SU-DHL-6 (cell line): ENCODE results near the gene ZNF586.

Source experiments
- H2AFZ ChIP-seq: fragments of 200-600 bp; sonication (generic); 2 replicates; pipeline ENCODE4 v1.6.1; 2014; ENCODE audit warnings: low read depth, mild to moderate bottlenecking, moderate library complexity, mixed read lengths, antibody characterized with exemption, low read length; ENCODE audit not compliant: severe bottlenecking
- H3F3A ChIP-seq: fragments of 200-600 bp; shearing (Covaris generic); 2 replicates; pipeline ENCODE4 v1.6.0; 2016; ENCODE audit warnings: antibody characterized with exemption, mild to moderate bottlenecking; ENCODE audit not compliant: insufficient read depth
- H3K27ac ChIP-seq: fragments of 200-600 bp; sonication (generic); 2 replicates; pipeline ENCODE4 v1.5.1; 2016; ENCODE audit warnings: low read depth, mild to moderate bottlenecking, low read length, moderate library complexity, mixed read lengths
- H3K27me3 ChIP-seq: fragments of 200-600 bp; sonication (generic), shearing (Covaris generic); 2 replicates; pipeline ENCODE4 v1.6.0; 2014; ENCODE audit warnings: mild to moderate bottlenecking, low read length
- H3K36me3 ChIP-seq: fragments of 200-600 bp; sonication (generic); 2 replicates; pipeline ENCODE4 v1.6.1; 2014; ENCODE audit warnings: mild to moderate bottlenecking, low read length, mixed read lengths
- H3K4me2 ChIP-seq: fragments of 300-600, 200-600 bp; shearing (Covaris generic), sonication (generic); 2 replicates; pipeline ENCODE4 v1.6.0; 2014; ENCODE audit warnings: low read length, low read depth, mild to moderate bottlenecking; ENCODE audit not compliant: poor library complexity, severe bottlenecking
- H3K4me3 ChIP-seq: fragments of 200-600 bp; sonication (generic); 2 replicates; pipeline ENCODE4 v1.5.1; 2014; ENCODE audit warnings: antibody characterized with exemption, low read length, mild to moderate bottlenecking, mixed read lengths; ENCODE audit not compliant: insufficient read depth, poor library complexity, severe bottlenecking
- H3K79me2 ChIP-seq: fragments of 200-600 bp; sonication (generic); 2 replicates; pipeline ENCODE4 v1.6.1; 2014; ENCODE audit warnings: mild to moderate bottlenecking, low read length, moderate library complexity; ENCODE audit not compliant: insufficient read depth
- H3K9ac ChIP-seq: fragments of 200-600 bp; sonication (generic); 2 replicates; pipeline ENCODE4 v1.7.0; 2014; ENCODE audit warnings: mild to moderate bottlenecking, low read length
- H3K9me2 ChIP-seq: fragments of 200-600 bp; sonication (generic); replicated peaks from 2 replicates; pipeline ENCODE4 v1.6.1; 2014; ENCODE audit warnings: low read length; ENCODE audit not compliant: insufficient read depth
- H3K9me3 ChIP-seq: fragments of 200-600 bp; sonication (generic); 2 replicates; pipeline ENCODE4 v1.6.1; 2014; ENCODE audit warnings: low read length, mixed read lengths; ENCODE audit not compliant: insufficient read depth
- H4K20me1 ChIP-seq: fragments of 200-600 bp; sonication (generic); 2 replicates; pipeline ENCODE4 v1.6.1; 2014; ENCODE audit warnings: low read depth, mild to moderate bottlenecking, antibody characterized with exemption, low read length, moderate library complexity, mixed read lengths
- CTCF ChIP-seq: fragments of 200-600 bp; sonication (generic); IDR thresholded peaks from one replicate; pipeline ENCODE4 v1.5.1; 2017; ENCODE audit warnings: antibody characterized with exemption, mild to moderate bottlenecking, low read length, moderate library complexity; ENCODE audit not compliant: insufficient read depth, poor library complexity, severe bottlenecking
- EZH2phosphoT487 ChIP-seq: fragments of 200-600 bp; sonication (generic), shearing (Covaris generic); conservative IDR thresholded peaks from 2 replicates; pipeline ENCODE4 v1.6.1; 2018; ENCODE audit warnings: mild to moderate bottlenecking, antibody characterized with exemption, low read length, moderate library complexity, mixed read lengths

The ZNF586 gene

DNA sequence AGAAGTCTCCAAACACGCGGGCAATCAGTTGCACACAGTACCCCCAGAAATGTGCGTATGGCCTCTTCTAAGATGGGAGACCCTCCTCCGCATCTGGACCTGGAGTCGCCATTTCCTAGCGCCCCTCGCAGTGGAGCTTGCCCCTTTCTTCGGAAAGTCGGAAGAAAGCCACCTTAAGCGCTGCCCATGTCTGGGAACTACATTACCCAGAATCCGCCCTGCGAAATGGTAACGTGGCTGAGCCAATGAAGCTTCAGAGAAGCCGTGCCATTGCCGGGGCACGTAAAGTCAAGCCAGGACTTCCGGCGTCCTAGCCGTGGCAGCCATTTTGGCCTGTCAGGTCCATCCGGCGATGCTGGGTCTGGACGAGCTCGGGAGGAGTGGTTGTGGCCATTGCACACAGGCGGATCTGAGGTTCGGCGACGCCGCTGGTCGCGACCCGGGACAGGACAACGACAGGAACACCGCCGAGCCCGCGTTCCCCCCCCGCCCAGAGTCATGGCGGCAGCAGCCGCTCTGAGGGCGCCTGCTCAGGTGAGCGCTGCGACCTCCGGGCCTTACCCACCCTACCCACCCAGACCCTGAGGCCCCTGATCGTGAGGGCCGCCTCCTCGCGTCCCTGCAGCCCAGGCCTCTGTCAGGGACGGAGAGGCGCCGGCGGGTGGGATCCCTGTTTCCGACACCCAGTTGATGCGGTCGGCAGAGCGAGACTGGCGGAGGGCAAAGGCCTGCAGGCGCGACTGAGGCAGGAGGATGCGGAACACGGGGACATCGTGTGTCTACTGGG lies at the start of gene ZNF586:
ZNF586 (plus strand) TSS at position 332 of the 787 bp plus-strand sequence; CDS start at position 499, 167 bp downstream.
- no peaks in the 10 kb centered on the region for H3K9me3 ChIP-seq
- H3K4me3 ChIP-seq: peak within 1 kb of the TSS; percentile 93
- H2AFZ ChIP-seq: peak within 1 kb of the TSS; percentile 88
- no peak for TF ChIP-seq EZH2phosphoT487
- TF ChIP-seq CTCF: no peak
- no peaks in the 10 kb centered on the region for H3K9me2 ChIP-seq
- H3K27me3 ChIP-seq: no peaks in the 10 kb centered on the region
- peak within 1 kb of the TSS; percentile 33; the same call in 1 of the 2 replicates for H3K27ac ChIP-seq
- H4K20me1 ChIP-seq: no peaks in the 10 kb centered on the region
- peak within 1 kb of the TSS; percentile 61 for H3K9ac ChIP-seq
- H3K4me2 ChIP-seq: peak within 1 kb of the TSS; percentile 73
- peaks cover under 1% of the 10 kb centered on the region; the same call in 1 of the 2 replicates for H3F3A ChIP-seq
- peaks cover 5% of the 10 kb centered on the region for H3K36me3 ChIP-seq
- peaks cover 45% of the 10 kb centered on the region for H3K79me2 ChIP-seq

DNA sequence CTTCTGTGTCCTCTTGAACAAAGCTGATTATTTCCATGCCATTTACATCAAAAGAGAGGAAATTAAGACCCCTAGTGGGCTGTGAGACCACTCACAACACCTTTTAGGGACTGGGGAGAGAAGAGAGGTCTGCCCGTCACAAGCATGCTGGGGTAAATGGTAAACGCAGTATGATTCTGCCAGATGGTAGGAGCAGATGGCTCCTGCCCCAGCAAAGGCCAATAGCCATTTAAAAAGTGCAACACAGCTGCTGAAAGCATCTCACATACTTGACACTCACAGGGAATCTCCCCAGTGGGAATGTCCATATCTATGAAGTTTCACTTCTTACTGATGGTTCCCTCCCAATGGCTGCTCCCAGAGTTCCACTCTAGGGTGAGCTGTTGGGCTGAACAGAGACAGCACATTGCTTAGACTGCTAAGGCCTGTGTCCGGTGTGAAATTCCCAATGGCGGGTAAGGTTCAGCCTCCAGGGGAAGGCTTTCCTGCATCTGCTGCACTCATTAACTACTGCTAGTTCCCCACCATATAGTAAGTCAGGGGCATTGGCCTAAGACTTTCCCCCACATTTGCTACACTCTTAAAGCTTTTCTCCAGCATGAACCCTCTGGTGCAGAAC lies 49.5 kb upstream of the ZNF586 start:
- H4K20me1 ChIP-seq: no peaks in the 10 kb centered on the region

DNA sequence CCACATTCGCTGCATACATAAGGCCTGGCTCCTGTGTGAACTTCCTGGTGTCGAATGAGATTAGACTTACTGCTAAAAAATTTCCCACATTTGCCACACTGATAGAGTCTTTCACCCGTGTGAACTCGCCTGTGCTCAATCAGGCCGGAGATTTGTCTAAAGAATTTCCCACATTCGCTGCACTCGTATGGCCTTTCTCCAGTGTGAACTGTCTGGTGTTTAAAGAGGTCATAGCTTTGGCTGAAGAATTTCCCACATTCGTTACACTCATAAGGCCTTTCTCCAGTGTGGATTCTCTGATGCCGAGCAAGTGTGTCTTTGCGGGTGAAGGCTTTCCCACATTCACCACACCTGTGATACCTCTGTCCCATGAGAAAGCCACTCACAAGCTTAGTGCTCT lies 48.6 kb upstream of the ZNF586 start:
- Histone ChIP-seq H3K4me2 (no peak overlapping the region), H3F3A (no peaks in the 10 kb centered on the region), H3K79me2 (no peaks in the 10 kb centered on the region), H3K36me3 (peaks cover 14% of the 10 kb centered on the region), H2AFZ (no peak overlapping the region), H4K20me1 (no peaks in the 10 kb centered on the region), H3K27me3 (no peaks in the 10 kb centered on the region), H3K4me3 (no peak overlapping the region), H3K27ac (no peak overlapping the region), H3K9ac (no peak overlapping the region), H3K9me3 (no peaks in the 10 kb centered on the region), H3K9me2 (no peaks in the 10 kb centered on the region)
- TF ChIP-seq CTCF (no peak), EZH2phosphoT487 (no peak)

More for the DNA sequence above, 49.5 kb upstream of the ZNF586 start:
- Histone ChIP-seq H3K4me2 (no peak overlapping the region), H3F3A (no peaks in the 10 kb centered on the region), H3K9ac (no peak overlapping the region), H3K36me3 (peaks cover 14% of the 10 kb centered on the region), H3K79me2 (no peaks in the 10 kb centered on the region), H3K9me2 (no peaks in the 10 kb centered on the region), H3K27ac (no peak overlapping the region), H2AFZ (no peak overlapping the region), H3K27me3 (no peaks in the 10 kb centered on the region), H3K4me3 (no peak overlapping the region), H3K9me3 (no peaks in the 10 kb centered on the region)
- TF ChIP-seq EZH2phosphoT487: no peak
- TF ChIP-seq CTCF: no peak
